Bronchial epithelial cell (primary cell): ENCODE data around the gene ITPKC. TPM values are rescaled to one million over a fixed set of nuclear protein-coding genes. Genes with fewer than 3 reads are reported as not detected.

Experiments
- DNase-seq: peaks from one replicate; pipeline ENCODE4 v3.0.0-alpha.2; 2010; ENCODE audit warnings: low read depth
- FAIRE-seq: peaks from 2 replicates; lab custom pipeline; 2011; peaks lifted over from hg19 to GRCh38; lab: Jason Lieb, UNC
- H3K27me3 ChIP-seq: 2 replicates; pipeline ENCODE4 v1.5.1; 2011; ENCODE audit warnings: low read length; ENCODE audit not compliant: control insufficient read depth, insufficient read depth
- H3K36me3 ChIP-seq: 2 replicates; pipeline ENCODE4 v1.5.1; 2011; ENCODE audit warnings: low read length; ENCODE audit not compliant: control insufficient read depth, insufficient read depth
- H3K4me3 ChIP-seq: 2 replicates; pipeline ENCODE4 v1.5.1; 2011; ENCODE audit warnings: mild to moderate bottlenecking, low read depth, low read length, control low read depth
- CTCF ChIP-seq: IDR thresholded peaks from 2 replicates; pipeline ENCODE4 v1.5.1; 2011; ENCODE audit warnings: mild to moderate bottlenecking, moderate library complexity, low read length, control low read depth, inconsistent platforms; ENCODE audit not compliant: insufficient read depth, severe bottlenecking
- total RNA-seq: library from RNA; depleted of rRNA; stranded (reverse); fragments of >200 nt; gene quantifications from 2 replicates; pipeline ENCODE4 v1.2.1, GENCODE V29; 2014

Gene ITPKC
- total RNA-seq, 1 donor from 2014 or later, result 26.9 TPM

- H3K36me3 ChIP-seq, result peaks cover 33% of the 10 kb centered on the region
- TF ChIP-seq CTCF, result no peak
- H3K4me3 ChIP-seq, result no peak overlapping the region
- H3K27me3 ChIP-seq, result no peaks in the 10 kb centered on the region
- FAIRE-seq (no peak), DNase-seq (no peak)
Observed at GRCh38 chr19:40739871-40740703, 23.2 kb downstream of the ITPKC start.

GRCh38 chr19:40740747-40741146 lies 23.8 kb downstream of the ITPKC start:
- DNase-seq (no peak), FAIRE-seq (no peak)
- Histone ChIP-seq H3K4me3 (no peak overlapping the region), H3K36me3 (peaks cover 28% of the 10 kb centered on the region), H3K27me3 (no peaks in the 10 kb centered on the region)
- no peak for TF ChIP-seq CTCF

- TF ChIP-seq CTCF, result no peak
- DNase-seq, result peak; percentile 38
- peak; percentile 18 for FAIRE-seq
- Histone ChIP-seq H3K27me3 (no peaks in the 10 kb centered on the region), H3K4me3 (no peak overlapping the region), H3K36me3 (peaks cover 24% of the 10 kb centered on the region)
Observed at GRCh38 chr19:40741527-40742390, 24.8 kb downstream of the ITPKC start.

- DNase-seq, result no peak
- no peaks in the 10 kb centered on the region for H3K27me3 ChIP-seq
- TF ChIP-seq CTCF, result no peak
- H3K4me3 ChIP-seq, result no peak overlapping the region
- no peak for FAIRE-seq
- peaks cover 17% of the 10 kb centered on the region for H3K36me3 ChIP-seq
Observed at GRCh38 chr19:40742477-40742876, 25.6 kb downstream of the ITPKC start.

- no peak for TF ChIP-seq CTCF
- Histone ChIP-seq H3K27me3 (no peaks in the 10 kb centered on the region), H3K36me3 (peaks cover 14% of the 10 kb centered on the region), H3K4me3 (no peak overlapping the region)
- FAIRE-seq (no peak), DNase-seq (no peak)
Observed at GRCh38 chr19:40742886-40743285, 26.0 kb downstream of the ITPKC start.
